Measurements from ENCODE around the gene USP6NL. TPM values are rescaled to one million over a fixed set of nuclear protein-coding genes. Genes with fewer than 3 reads are reported as not detected.

USP6NL gene
- polyA plus RNA-seq, 3 donors, result 5.5 to 7.7 (median 6.7) TPM

- Histone ChIP-seq H3K4me2 (replicated peaks; ENCODE audit: extremely low read depth, low read length, poor library complexity, severe bottlenecking) (no peak overlapping the region), H2AFZ (ENCODE audit: insufficient read depth, low read depth, low read length, poor library complexity, severe bottlenecking) (no peak overlapping the region), H3K4me1 (ENCODE audit: control insufficient read depth in 1 of 2, insufficient read depth in 2 of 2, low read length in 2 of 2) (peaks cover 12 to 21% of the 10 kb centered on the region in 2 donors), H3K9ac (ENCODE audit: insufficient read depth, low read length, poor library complexity, severe bottlenecking) (no peak overlapping the region), H4K20me1 (ENCODE audit: insufficient read depth, low read length) (no peaks in the 10 kb centered on the region), H3K79me2 (ENCODE audit: insufficient read depth, low read length) (no peaks in the 10 kb centered on the region), H3K9me3 (replicated peaks in 1 of 2; ENCODE audit: control insufficient read depth in 1 of 2, insufficient read depth in 1 of 2, low read length in 2 of 2) (no peaks in the 10 kb centered on the region), H3K4me3 (replicated peaks in 1 of 3; ENCODE audit: low read depth in 2 of 3, low read length in 3 of 3) (no peak overlapping the region), H3K27ac (ENCODE audit: low read depth in 1 of 2, low read length in 2 of 2) (no peak overlapping the region), H3K36me3 (replicated peaks in 1 of 2; ENCODE audit: control insufficient read depth in 1 of 2, insufficient read depth in 2 of 2, low read length in 2 of 2) (no peaks in the 10 kb centered on the region), H3K27me3 (ENCODE audit: control insufficient read depth in 2 of 2, insufficient read depth in 2 of 2, low read length in 2 of 2) (no peaks in the 10 kb centered on the region)
- TF ChIP-seq CTCF (IDR thresholded peaks at IDR 0.05), result no peak
- no CpG with 5 or more reads among the region's 3 CpGs for WGBS (ENCODE audit: insufficient coverage)
- intact Hi-C loops (cut with micrococcal nuclease), result no loop called here
- no peaks in the 10 kb centered on the region for H3K9me3 Mint-ChIP-seq
- no peak overlapping the region for H3K27ac Mint-ChIP-seq
- peaks cover 0 to 2% of the 10 kb centered on the region in 2 donors for H3K36me3 Mint-ChIP-seq
- peaks cover 1 to 6% (median 4%) of the 10 kb centered on the region in 3 donors for H3K27me3 Mint-ChIP-seq (ENCODE audit: low read depth in 3 of 3)
- no peak overlapping the region for H3K4me3 Mint-ChIP-seq
- H3K4me1 Mint-ChIP-seq, result peaks cover 34% of the 10 kb centered on the region
- DNase-seq, result no peak
Observed at GRCh38 chr10:11639362-11639761, 27.9 kb upstream of the USP6NL start.

DNA sequence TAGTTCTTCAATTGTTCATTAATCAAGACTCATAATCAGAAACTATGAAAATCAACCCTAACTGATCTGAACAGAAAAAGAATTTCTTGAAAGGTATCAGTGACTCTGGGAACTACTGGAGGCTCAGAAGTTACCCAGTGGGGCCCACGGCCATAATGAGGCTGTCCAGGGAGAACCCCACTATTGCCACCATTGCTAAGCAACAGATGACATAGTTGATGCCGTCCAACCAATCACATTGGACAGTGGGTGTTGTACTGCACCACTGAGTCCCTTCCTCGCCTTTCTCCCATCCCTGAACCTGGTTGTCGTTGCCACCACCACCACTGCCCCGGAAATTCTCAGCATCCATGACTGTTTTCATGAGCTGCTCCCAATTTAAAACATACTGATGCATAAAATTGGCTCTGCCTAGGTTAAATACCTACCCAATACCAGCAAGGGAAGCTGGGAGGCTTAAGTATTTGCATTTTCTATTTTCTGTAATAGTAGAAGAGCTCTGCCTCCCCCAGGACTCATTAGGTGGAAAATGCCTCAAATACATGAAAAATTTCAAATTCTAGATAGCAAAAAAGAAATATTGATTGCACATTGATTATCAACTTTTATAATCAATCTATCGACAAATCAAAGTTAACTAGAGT, 26.7 kb upstream of the USP6NL start:
- no peaks in the 10 kb centered on the region for H3K9me3 ChIP-seq (replicated peaks in 1 of 2; ENCODE audit: control insufficient read depth in 1 of 2, insufficient read depth in 1 of 2, low read length in 2 of 2)
- no peak overlapping the region for H3K9ac ChIP-seq (ENCODE audit: insufficient read depth, low read length, poor library complexity, severe bottlenecking)
- H3K27me3 ChIP-seq (ENCODE audit: control insufficient read depth in 2 of 2, insufficient read depth in 2 of 2, low read length in 2 of 2), result no peaks in the 10 kb centered on the region
- Mint-ChIP-seq H3K27me3 (ENCODE audit: low read depth in 3 of 3) (peaks cover 0 to 6% (median 1%) of the 10 kb centered on the region in 3 donors), H3K27ac (no peak overlapping the region), H3K36me3 (peaks cover 0 to 2% of the 10 kb centered on the region in 2 donors), H3K9me3 (no peaks in the 10 kb centered on the region), H3K4me1 (peaks cover 30% of the 10 kb centered on the region), H3K4me3 (no peak overlapping the region)
- no peaks in the 10 kb centered on the region for H3K36me3 ChIP-seq (replicated peaks in 1 of 2; ENCODE audit: control insufficient read depth in 1 of 2, insufficient read depth in 2 of 2, low read length in 2 of 2)
- WGBS (ENCODE audit: insufficient coverage), result 92% methylated on average over 4 of the region's 6 CpGs
- no peaks in the 10 kb centered on the region for H3K79me2 ChIP-seq (ENCODE audit: insufficient read depth, low read length)
- no peak overlapping the region for H2AFZ ChIP-seq (ENCODE audit: insufficient read depth, low read depth, low read length, poor library complexity, severe bottlenecking)
- H4K20me1 ChIP-seq (ENCODE audit: insufficient read depth, low read length), result no peaks in the 10 kb centered on the region
- no peak overlapping the region for H3K27ac ChIP-seq (ENCODE audit: low read depth in 1 of 2, low read length in 2 of 2)
- no peak for DNase-seq
- TF ChIP-seq CTCF (IDR thresholded peaks at IDR 0.05), result no peak
- H3K4me2 ChIP-seq (replicated peaks; ENCODE audit: extremely low read depth, low read length, poor library complexity, severe bottlenecking), result no peak overlapping the region
- intact Hi-C loops (cut with micrococcal nuclease), result no loop called here
- no peak overlapping the region for H3K4me3 ChIP-seq (replicated peaks in 1 of 3; ENCODE audit: low read depth in 2 of 3, low read length in 3 of 3)
- peaks cover 12 to 21% of the 10 kb centered on the region in 2 donors for H3K4me1 ChIP-seq (ENCODE audit: control insufficient read depth in 1 of 2, insufficient read depth in 2 of 2, low read length in 2 of 2)

Data from CD14-positive monocyte (primary cell).